Stimulated activated CD4-positive, alpha-beta T cell treated with anti-CD3 and anti-CD28 coated beads, Interleukin-12 subunit alpha, Interleukin-12 subunit beta, amount 100 ng/mL, for 24 hours (primary cell): ENCODE results near the gene WDTC1.

ENCODE experiments used
- DNase-seq, 2 experiments: peaks; one replicate each; pipeline ENCODE4 v3.0.0-alpha.2; 2020; ENCODE audit warnings: low read depth in 2 of 2

The WDTC1 gene

DNA sequence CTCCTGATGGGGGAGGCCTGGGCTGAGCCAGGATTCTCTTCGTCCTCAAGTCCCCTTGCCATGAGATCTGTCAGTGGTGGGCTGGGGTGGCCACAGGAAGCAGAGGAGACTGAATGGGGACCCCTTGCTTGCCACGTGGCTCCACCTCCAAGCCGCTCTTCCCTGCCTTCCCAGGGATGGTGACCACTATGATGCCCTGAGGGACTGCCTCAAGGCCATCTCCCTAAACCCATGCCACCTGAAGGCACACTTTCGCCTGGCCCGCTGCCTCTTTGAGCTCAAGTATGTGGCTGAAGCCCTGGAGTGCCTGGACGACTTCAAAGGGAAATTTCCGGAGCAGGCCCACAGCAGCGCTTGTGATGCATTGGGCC is 66.6 kb downstream of the WDTC1 start:
- DNase-seq, result no peak

DNA sequence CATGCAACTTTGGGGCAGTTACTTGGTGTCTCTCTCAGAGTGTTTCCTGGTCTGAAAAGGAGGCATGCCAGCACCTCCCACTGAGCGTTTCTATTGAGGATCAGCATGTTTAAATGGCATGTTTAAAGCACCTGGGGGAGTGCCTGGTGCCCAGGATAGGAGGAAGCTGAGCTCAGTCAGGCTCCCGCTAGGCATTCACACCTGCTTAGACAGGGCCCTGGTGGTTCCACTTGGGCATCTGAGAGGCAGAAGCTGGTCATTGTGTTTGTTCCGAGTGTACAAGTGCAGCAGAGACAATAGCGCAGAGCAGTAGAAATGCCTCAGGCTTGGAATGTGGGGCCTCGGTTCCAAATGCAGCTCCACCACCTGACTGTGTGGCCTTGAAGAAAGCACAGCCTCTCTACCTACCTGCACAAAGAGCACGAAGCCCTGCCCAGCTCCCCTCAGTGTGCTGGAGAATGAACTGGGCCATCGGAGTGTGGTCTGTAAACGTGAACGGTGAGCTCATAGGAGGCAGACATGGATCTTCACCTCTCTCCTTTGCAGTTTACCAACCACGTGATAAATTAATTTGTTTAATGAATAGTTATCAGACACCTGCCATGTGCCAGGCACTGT is 67.3 kb downstream of the WDTC1 start:
- DNase-seq, result no peak

DNA sequence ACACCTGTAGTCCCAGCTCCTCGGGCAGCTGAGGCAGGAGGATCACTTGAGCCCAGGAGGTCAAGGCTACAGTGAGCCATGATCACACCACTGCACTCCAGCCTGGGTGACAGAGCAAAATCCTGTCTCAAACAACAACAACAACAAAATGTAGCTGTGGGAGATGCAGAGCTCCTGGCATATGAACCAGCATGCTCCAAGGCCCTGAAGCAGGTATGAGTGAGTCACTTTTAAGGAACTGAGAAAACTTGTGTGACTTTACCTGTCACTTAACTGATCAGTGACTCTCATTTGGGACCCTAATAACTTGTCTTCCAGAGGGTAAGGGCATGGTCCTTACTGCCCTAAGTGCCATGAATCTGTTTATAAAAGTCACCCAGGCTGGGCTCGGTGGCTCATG is 68.2 kb downstream of the WDTC1 start:
- DNase-seq, result no peak

DNA sequence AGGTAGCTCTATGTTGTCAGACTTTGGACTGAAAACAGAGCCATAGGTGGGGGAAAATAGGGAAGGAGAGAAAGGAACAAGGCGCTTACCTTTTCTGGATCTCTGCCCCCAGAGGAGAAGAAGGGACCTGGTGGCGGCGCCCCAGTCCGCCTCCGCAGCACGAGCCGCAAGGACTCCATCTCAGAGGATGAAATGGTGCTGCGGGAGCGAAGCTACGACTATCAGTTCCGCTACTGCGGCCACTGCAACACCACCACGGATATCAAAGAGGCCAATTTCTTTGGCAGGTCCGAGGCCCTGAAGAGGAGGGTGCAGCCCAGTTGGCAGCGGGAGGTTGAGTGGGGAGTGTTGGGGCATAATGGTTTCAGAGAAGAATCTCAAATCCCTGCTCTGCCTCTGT is 69.1 kb downstream of the WDTC1 start:
- no peak for DNase-seq

DNA sequence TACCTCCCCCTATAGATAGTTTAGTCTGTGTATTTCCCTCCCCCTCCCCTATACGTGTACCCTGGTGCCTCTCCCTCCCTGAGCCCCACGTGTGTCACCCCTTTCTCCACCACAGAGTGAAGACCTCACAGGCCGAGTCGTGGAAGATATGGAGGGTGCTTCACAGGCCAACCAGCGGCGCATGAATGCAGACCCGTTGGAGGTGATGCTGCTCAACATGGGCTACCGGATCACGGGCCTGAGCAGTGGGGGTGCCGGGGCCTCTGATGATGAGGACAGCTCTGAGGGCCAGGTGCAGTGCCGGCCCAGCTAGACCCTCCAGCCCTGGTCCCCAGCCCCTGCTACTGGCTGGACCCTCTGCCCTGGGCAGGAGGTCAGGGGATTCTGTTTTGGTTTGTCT is 71.6 kb downstream of the WDTC1 start:
- DNase-seq, result no peak

DNA sequence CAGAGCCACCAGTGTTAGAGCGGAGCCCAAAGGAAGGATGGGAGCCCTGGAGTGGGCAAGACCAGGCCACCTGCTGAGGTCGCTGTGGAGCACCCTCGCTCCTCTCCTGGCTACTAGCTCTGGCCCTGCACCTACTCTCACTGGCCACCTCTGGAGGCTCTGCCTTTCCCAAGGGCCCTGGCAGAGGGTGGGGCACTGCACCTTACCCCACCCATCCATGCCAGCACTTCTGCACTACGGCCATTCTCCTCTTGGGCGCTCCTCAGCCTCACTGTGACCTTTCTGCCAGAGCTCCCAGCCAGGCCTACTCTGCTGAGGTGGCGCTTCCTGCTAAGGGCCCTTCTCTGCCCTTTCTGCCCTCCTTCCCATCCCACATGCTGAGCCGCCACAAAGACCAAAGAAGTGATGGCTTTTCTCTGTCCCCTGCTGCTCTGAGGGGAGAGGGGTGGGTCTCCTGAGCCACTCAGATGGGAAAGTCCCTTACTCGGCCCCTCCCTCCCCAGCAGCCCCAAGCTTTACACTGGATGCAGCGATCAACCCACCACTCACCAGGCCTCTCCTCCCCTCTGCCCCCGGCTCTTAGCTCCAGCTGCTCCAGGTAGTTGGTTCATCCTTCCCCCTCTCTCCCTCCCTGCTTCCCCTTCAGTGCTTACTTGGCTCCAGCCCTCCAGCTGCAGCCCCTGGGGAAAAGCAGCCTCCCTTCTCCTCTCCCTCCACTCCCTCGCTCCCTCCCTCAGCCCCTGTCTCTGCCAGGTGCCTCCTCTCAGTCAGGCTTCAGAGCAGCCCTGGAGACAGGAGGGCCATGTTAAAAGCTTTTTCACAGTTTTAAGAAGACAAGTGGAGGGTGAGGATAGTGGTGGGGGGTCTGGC is 72.7 kb downstream of the WDTC1 start:
- DNase-seq, result no peak

DNA sequence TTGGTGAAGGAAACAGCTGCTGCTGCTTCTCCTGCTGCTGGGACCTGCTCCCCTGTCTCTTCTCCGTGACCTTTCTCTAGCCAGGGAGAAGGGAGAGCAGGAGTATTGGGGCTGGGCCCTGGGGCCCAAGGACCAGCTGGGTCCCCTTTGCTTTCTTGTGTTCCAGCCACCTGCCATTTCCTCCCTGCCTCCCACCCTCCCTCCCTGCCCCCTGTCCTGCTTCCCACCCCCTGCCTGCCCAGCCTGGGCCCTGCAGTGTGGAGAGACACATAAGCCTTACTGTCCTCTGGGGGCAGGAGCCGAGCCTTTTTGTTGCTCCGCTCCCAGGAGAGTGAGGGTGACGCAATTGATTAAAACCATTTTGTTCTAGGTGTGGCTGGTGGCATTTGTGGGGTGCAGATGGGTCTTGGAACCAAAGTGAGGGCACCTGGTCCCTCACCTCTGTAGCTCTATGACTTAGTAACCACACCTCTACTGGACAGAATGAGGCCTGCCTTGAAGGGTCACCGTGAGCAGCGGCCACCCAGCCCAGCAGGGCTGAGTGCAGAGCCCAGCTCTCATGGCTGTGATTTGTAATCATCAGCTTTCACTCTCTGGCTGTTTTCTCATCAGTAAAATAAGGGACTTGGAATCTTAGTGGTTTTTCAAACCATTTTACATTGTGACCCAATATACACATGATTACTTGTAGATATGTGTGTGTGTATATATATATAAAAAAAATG is 73.6 kb downstream of the WDTC1 start:
- DNase-seq, result no peak

DNA sequence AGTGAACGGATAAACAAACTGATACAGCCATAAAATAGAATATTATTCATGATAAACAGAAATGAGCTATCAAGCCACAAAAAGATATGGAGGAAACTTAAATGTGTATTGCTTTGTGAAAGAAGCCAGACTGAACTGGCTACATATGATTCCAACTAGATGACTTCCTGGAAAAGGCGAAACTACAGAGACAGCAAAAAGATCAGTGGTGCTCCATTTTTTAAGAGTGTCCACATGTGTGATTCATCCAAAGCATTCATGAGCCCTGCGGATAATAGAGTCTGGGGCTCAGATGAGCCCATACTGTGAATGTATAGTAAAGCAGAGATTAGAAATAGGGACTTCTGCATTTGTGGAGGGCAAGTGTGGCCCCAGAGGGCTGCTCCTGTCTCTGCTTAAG is 79.7 kb downstream of the WDTC1 start:
- no peak for DNase-seq

DNA sequence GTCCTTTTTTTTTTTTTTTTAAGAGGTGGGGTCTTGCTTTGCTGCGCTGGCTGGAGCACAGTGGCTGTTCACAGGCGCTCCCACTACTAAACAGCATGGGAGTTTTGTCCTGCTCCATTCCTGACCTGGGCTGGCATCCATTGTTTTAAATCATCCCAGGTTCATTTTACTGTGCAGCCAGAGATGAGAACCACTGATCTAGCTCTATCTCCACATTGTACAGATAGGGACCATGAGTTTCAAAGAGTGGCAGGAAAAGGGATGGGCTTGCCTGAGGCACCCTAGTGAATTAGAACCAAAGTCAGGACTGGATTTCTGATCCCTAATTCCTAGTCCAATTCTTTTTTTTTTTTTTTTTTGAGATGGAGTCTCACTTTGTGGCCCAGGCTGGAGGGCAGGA is 80.3 kb downstream of the WDTC1 start:
- no peak for DNase-seq

DNA sequence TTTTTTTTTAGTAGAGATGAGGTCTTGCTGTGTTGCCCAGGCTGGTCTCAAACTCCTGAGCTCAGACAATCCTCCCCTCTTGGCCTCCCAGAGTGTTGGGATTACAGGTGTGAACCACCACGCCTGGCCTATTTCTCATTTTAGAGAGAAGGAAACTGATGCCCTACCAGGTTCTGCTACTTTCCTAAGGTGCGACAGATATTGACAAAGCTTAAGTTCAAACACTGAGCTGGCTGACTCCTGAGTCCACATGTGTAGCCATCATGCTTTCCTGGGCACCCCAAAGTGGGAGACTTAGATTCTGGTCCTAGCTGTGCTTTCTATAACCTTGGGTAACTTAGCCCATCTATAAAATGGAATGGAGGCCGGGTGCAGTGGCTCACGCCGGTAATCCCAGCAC is 82.4 kb downstream of the WDTC1 start:
- no peak for DNase-seq

DNA sequence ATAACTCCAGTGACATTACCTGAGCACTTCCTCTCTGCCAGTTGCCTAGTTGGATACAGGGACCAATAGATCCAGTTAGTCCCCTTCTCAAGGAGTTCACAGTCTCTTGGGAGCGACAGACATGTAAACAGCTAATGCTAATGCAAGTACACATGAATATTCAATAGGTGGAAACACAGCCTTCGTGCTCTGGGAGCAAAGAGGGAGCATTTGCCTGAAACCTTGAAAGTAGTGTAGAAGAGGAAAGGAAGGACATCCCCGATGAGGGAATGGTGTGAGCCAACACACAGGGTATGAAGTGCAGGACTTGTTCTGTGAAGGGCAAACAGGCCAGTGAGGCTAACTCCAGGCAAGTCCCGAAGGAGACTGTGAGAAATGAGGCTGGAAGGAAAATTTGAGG is 83.7 kb downstream of the WDTC1 start:
- DNase-seq, result no peak

DNA sequence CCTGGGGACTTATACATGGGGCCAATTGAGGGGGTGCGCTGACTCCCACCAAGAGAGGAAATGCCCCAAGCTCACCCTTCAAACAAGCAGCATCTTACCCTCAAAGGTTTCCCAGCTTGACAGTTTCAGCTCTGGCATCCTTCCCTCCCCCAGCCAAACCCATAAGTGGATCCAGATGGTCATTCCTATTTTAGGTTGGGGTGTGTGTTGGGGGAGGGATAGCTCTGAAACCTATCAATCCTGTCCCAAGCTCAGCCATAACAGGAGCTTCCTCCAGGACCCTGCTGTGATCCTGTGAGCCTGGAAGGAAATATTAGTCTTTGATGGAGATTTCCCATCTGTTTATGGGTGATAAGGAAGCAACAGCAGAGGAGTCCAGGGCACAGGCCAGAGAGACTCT is 84.2 kb downstream of the WDTC1 start:
- DNase-seq, result no peak

DNA sequence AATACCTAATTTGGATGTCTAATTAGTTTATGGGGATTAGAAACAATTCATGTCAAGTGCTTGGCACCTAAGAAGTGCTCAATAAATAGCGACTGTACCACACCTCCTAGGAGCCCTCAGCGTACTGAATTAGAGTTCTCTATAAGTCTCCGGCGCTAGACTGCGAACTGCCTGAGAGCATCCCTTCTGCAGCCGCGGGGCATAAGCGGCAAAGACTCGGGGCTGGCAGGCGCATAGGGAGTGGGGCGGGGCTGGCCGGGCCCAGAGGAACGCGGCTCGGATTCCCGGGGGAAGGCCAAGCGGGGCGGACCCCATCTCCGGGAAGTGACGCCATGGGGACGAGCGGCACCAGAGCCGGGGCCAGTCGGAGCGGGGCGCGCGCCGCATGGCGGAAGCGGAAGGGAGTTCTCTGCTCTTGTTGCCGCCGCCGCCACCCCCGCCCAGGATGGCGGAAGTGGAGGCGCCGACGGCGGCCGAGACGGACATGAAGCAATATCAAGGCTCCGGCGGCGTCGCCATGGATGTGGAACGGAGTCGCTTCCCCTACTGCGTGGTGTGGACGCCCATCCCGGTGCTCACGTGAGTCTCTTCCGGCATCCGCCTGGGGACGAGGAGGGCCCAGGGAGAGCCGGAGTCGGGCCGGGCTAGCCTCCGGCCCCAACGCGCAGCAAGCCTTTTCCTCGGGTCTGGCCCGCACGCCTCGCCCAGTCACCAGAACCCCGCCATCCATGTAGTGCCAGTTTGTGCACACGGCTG is 87.6 kb downstream of the WDTC1 start, which contains the start of gene TMEM222:
Gene TMEM222 (plus strand): TSS at position 351 of the 756 bp plus-strand sequence. CDS start 35 bp downstream, at position 386.
- peak; percentile 94 to 96 for DNase-seq

DNA sequence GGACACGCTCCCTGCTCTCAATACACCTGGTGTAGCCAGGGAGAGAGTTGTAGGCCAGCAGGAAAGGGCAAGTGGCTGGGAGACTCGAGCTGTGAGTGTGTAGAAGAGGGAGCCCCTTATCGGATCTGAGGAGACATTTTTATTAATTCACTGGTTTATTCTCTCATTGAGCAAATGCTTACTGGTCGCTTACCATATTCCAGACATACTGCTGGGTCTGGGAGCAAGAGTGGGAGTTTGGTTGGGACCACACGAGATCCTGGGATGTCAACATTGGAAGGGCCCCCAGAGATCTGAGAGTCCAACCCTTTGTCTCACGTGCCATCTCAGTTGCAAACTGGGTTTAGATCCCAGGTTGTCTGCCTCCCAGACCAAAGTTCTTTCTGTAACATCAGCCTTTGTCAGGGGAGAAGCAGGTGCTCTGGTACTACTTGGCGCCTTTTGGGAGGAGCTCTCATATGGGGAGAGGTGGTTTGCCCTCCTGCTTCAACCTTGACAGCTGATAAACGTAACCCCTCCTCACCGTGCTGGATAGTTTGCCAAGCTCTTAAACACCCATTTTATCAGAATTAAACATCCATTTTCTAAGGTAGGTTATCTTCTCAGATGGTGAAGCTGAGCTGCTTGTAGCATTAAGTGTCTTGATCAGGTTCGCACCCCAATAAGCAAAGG is 88.3 kb downstream of the WDTC1 start:
- no peak for DNase-seq

DNA sequence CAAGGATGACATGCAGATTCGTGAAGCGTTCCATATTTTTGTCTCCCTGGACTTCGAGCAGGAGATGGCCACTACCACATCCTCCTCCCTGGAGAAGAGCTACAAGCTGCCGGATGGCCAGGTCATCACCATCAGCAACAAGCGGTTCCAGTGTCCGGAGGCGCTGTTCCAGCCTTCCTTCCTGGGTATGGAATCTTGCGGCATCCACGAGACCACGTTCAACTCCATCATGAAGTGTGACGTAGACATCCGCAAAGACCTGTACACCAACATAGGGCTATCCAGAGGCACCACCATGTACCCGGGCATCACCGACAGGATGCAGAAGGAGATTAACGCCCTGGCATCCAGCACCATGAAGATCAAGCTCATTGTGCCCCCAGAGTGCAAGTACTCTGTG is 90.9 kb downstream of the WDTC1 start:
- no peak for DNase-seq

DNA sequence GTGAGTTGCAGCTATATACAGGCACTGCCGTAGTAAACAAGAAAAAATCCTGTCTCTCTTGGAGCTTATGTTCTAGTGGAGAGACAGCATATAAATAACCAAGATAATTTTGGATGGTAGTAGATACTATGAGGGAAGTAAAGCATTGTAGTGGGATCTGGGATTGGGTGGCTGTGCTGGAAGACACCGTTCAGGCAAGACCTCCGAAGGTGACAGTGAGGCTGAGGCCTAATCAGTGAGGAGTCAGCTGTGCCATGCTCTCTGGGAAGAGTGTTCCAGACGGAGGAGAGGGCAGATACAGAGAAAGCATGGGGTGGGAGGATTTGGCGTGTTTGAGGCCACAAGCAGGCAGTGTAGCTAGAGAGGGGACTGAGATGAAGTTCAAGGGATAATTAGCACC is 93.5 kb downstream of the WDTC1 start:
- DNase-seq, result no peak

DNA sequence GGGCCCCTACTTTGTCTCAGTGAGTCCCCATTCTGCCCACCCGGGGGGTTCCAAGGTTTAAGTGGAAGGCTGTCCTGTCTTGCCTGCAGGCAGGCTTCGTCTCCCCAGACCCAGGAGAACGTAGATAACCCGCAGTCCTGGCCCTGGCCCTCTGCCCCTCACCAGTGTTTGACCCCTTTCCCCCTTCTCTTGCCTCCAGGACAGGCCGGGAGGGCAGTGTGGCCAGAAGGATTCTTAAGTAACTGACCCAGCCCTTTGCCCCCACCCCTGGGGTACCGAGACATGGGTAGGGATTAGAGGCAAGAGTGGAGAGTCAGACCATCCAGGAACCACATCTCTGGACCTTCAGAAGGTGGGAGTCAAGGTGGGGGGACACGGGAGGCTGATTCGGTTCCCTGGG is 96.4 kb downstream of the WDTC1 start:
- no peak for DNase-seq

DNA sequence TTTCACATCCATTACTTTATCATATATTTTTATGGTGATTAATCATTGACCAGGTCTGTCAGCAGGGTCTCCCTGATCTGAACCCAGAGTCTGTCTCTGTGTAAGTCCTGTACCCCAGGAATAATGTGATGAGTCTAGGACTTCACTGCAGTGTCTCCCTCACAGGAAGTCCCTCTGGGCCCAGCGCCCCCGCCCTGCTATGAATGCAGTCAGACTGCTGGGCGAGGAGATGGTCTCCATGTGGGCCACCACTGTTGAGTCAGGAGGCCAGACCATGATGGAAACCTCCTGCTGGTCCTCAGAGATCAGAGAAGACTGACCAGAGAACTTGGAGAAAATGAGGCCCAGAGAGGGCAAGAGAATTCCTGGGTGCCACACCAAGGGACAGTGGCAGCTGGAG is 97.0 kb downstream of the WDTC1 start:
- no peak for DNase-seq

DNA sequence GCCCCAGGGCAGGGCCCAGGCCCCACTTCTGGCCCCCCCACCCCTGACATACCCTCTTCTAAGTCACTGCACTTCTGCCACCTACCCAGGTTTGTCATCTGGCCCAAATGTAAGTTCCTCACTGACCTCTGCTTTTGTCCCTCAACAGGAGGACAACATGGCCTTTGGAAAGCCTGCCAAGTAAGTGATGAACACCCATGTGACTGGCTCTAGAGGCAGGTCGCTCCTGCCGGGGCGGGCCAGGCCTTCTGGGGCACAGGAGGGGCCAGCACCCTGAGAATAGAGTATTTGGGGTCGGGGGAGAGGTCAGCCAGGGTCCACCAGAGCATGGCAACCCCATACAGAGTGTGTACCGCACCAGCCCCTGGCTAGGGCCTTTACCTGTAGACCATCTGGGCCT is 97.5 kb downstream of the WDTC1 start:
- no peak for DNase-seq

DNA sequence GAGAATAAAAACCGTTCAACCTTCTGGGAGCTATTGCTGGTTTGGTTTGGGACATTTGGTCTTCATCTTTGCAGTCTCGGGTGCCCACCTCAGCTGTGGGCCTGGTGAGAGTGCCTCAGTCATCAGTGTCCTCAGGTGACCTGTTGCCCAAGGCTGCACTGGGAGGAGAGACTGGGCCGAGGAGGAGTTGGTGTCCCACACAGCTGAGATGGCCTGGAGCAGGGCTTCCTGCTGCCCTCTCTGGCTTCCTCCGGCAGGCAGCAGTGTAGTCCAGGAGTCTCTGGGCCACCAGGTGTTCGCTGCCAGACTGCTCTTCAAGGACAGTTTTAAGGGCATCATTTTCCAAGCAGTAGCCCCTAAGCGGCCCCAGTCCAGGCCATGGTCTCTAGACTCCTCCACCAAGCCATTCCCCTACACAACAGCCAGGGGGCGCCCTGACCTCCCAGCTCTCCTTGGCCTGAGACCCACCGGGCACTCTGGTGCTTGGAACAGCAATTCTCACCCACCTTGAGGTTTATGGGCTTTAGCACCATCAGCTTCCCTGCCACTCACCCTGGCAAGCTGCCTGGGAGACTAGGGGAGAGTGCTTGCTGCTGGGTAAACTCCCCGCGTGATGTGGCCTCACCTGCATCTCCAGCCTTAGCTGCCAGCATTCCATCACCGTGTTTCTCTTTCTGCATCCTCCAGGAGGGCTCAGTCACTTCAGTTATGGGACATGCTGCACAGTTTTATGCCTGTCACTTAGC is 98.3 kb downstream of the WDTC1 start:
- no peak for DNase-seq
